Epithelial cell of esophagus (primary cell): Measurements from ENCODE around the gene VEGFC.

Experiments
- DNase-seq: peaks from one replicate; pipeline ENCODE4 v3.0.0; 2010; ENCODE audit warnings: low read depth
- H3K4me3 ChIP-seq: 2 replicates; pipeline ENCODE4 v1.5.1; 2011; ENCODE audit warnings: mild to moderate bottlenecking, low read length, control low read depth
- CTCF ChIP-seq: IDR thresholded peaks from 2 replicates; pipeline ENCODE4 v1.5.1; 2011; ENCODE audit warnings: low read depth, mild to moderate bottlenecking, low read length, control low read depth, inconsistent platforms; ENCODE audit not compliant: insufficient read depth; ENCODE audit errors: missing control alignments

VEGFC gene

GRCh38 chr4:176721459-176721858 is 71.3 kb downstream of the VEGFC start:
- no peak overlapping the region for H3K4me3 ChIP-seq
- DNase-seq: no peak
- TF ChIP-seq CTCF: no peak

GRCh38 chr4:176718881-176719280 is 73.8 kb downstream of the VEGFC start:
- no peak for TF ChIP-seq CTCF
- no peak for DNase-seq
- no peak overlapping the region for H3K4me3 ChIP-seq

- DNase-seq: no peak
- no peak overlapping the region for H3K4me3 ChIP-seq
- TF ChIP-seq CTCF: no peak
Observed at GRCh38 chr4:176717237-176717636, 75.5 kb downstream of the VEGFC start.

- H3K4me3 ChIP-seq: no peak overlapping the region
- no peak for DNase-seq
- no peak for TF ChIP-seq CTCF
Observed at GRCh38 chr4:176709417-176709816, 83.3 kb downstream of the VEGFC start.

- TF ChIP-seq CTCF: no peak
- H3K4me3 ChIP-seq: no peak overlapping the region
- DNase-seq: peak; percentile 7
Observed at GRCh38 chr4:176708771-176709311, 83.9 kb downstream of the VEGFC start.

GRCh38 chr4:176690716-176691115 is 102.0 kb downstream of the VEGFC start:
- no peak for DNase-seq
- no peak overlapping the region for H3K4me3 ChIP-seq
- no peak for TF ChIP-seq CTCF

GRCh38 chr4:176680668-176681180 is 112.0 kb downstream of the VEGFC start:
- no peak overlapping the region for H3K4me3 ChIP-seq
- no peak for DNase-seq
- no peak for TF ChIP-seq CTCF
